Measurements from ENCODE around the gene NEGR1. TPM values are rescaled to one million over a fixed set of nuclear protein-coding genes. Genes with fewer than 3 reads are reported as not detected.

NEGR1 gene
- total RNA-seq, 4 donors from 2014 or later, result 0.49 to 8.8 (median 2.7) TPM

- Histone ChIP-seq H3K4me3 (no peak overlapping the region), H3K4me1 (no peaks in the 10 kb centered on the region), H3K27ac (no peak overlapping the region), H3K9me3 (no peaks in the 10 kb centered on the region), H3K27me3 (no peaks in the 10 kb centered on the region), H3K36me3 (no peaks in the 10 kb centered on the region)
- intact Hi-C loops (cut with DNase I), result no loop called here
- no peak for DNase-seq
- TF ChIP-seq POLR2A (IDR thresholded peaks at IDR 0.05), result no peak
- no peak for TF ChIP-seq CTCF (IDR thresholded peaks at IDR 0.05)
- WGBS, 2 donors, result 62 to 74% methylated on average over 3 of the region's 3 CpGs
These were observed 663.4 kb downstream of the NEGR1 start for GRCh38 chr1:71618766-71619530.

- Histone ChIP-seq H3K27ac (no peak overlapping the region), H3K36me3 (no peaks in the 10 kb centered on the region), H3K4me3 (no peak overlapping the region), H3K27me3 (no peaks in the 10 kb centered on the region), H3K9me3 (no peaks in the 10 kb centered on the region), H3K4me1 (no peaks in the 10 kb centered on the region)
- intact Hi-C loops (cut with DNase I), result no loop called here
- no peak for TF ChIP-seq CTCF (IDR thresholded peaks at IDR 0.05)
- TF ChIP-seq POLR2A (IDR thresholded peaks at IDR 0.05), result no peak
- DNase-seq, result no peak
- 55 to 59% methylated on average over 4 of the region's 4 CpGs for WGBS, 2 donors
These were observed 664.1 kb downstream of the NEGR1 start for GRCh38 chr1:71618191-71618590.

- H3K4me1 ChIP-seq, result no peaks in the 10 kb centered on the region
- H3K9me3 ChIP-seq, result no peaks in the 10 kb centered on the region
- H3K4me3 ChIP-seq, result no peak overlapping the region
- intact Hi-C loops (cut with DNase I), result no loop called here
- DNase-seq, result no peak
- WGBS, 2 donors, result 47 to 64% methylated on average over 1 of the region's 1 CpG
- TF ChIP-seq CTCF (IDR thresholded peaks at IDR 0.05) (no peak), POLR2A (IDR thresholded peaks at IDR 0.05) (no peak)
- H3K36me3 ChIP-seq, result no peaks in the 10 kb centered on the region
- no peak overlapping the region for H3K27ac ChIP-seq
- no peaks in the 10 kb centered on the region for H3K27me3 ChIP-seq
These were observed 671.9 kb downstream of the NEGR1 start for GRCh38 chr1:71610476-71610875.

GRCh38 chr1:71603044-71603776, 679.1 kb downstream of the NEGR1 start:
- Histone ChIP-seq H3K9me3 (peaks cover 0 to 5% (median 5%) of the 10 kb centered on the region in 3 donors), H3K27me3 (no peaks in the 10 kb centered on the region), H3K4me1 (no peaks in the 10 kb centered on the region), H3K27ac (no peak overlapping the region), H3K4me3 (no peak overlapping the region), H3K36me3 (no peaks in the 10 kb centered on the region)
- 67 to 72% methylated on average over 3 of the region's 3 CpGs for WGBS, 2 donors
- intact Hi-C loops (cut with DNase I), result no loop called here
- DNase-seq, result no peak
- no peak for TF ChIP-seq CTCF (IDR thresholded peaks at IDR 0.05)
- TF ChIP-seq POLR2A (IDR thresholded peaks at IDR 0.05), result no peak

GRCh38 chr1:71600023-71600422, 682.3 kb downstream of the NEGR1 start:
- 85 to 96% methylated on average over 2 of the region's 2 CpGs for WGBS, 2 donors
- H3K36me3 ChIP-seq, result no peaks in the 10 kb centered on the region
- no peak overlapping the region for H3K27ac ChIP-seq
- DNase-seq, result no peak
- intact Hi-C loops (cut with DNase I), result no loop called here
- H3K9me3 ChIP-seq, result peaks cover 0 to 5% (median 5%) of the 10 kb centered on the region in 3 donors
- TF ChIP-seq POLR2A (IDR thresholded peaks at IDR 0.05) (no peak), CTCF (IDR thresholded peaks at IDR 0.05) (no peak)
- no peaks in the 10 kb centered on the region for H3K4me1 ChIP-seq
- H3K27me3 ChIP-seq, result no peaks in the 10 kb centered on the region
- no peak overlapping the region for H3K4me3 ChIP-seq
